OCI-LY1 (cell line): ENCODE measurements around the gene AP3D1.

Experiments
- EZH2 ChIP-seq: fragments of 200-600 bp; sonication (generic), shearing (Covaris generic); IDR thresholded peaks from 2 replicates; pipeline ENCODE4 v1.8.0; 2017; ENCODE audit warnings: borderline replicate concordance, mixed run types, mild to moderate bottlenecking, antibody characterized with exemption, low read length, moderate library complexity, mixed read lengths
- TF ChIP-seq, protein P1 (sequence below): fragments of 200-600 bp; sonication (generic), shearing (Covaris generic); IDR thresholded peaks from 2 replicates; pipeline ENCODE4 v1.5.1; 2017; ENCODE audit warnings: mild to moderate bottlenecking, antibody characterized with exemption, low read length, moderate library complexity, mixed read lengths

DNA sequence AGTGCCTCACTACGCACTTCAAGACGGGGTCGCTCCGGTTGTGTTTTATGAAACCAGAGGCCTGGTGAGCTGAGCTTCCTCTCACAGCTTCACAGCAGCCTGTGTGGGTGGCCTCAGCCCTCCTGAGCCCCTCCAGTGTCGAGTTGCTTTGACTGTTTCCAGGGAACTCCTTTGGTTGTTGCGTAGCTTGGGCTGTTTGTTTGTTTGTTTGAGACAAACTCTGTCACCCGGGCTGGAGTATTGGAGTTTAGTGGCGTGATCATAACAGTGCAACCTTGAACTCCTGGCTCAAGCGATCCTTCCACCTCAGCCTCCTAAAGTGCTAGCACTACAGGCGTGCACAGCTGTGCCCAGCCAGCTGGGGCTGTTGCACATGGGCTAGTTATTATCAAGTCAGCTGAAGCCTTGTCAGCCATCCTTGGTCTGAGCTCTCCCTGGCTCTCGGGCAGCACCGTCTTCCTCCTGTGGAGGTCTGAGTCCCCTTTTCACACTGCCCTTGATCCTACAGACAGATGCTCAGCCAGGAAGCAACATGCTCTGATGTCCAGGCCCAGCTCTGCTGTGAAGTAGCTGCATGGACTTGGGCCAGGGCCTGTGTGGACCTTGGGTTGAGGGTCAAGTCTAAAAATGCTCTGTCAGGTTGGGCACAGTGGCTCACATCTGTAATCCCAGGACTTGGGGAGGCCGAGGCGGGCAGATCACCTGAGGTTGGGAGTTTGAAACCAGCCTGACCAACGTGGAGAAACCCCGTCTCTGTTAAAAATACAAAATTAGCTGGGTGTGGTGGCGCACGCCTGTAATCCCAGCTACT, 22.6 kb upstream of the AP3D1 start:
- TF ChIP-seq, protein P1, sequence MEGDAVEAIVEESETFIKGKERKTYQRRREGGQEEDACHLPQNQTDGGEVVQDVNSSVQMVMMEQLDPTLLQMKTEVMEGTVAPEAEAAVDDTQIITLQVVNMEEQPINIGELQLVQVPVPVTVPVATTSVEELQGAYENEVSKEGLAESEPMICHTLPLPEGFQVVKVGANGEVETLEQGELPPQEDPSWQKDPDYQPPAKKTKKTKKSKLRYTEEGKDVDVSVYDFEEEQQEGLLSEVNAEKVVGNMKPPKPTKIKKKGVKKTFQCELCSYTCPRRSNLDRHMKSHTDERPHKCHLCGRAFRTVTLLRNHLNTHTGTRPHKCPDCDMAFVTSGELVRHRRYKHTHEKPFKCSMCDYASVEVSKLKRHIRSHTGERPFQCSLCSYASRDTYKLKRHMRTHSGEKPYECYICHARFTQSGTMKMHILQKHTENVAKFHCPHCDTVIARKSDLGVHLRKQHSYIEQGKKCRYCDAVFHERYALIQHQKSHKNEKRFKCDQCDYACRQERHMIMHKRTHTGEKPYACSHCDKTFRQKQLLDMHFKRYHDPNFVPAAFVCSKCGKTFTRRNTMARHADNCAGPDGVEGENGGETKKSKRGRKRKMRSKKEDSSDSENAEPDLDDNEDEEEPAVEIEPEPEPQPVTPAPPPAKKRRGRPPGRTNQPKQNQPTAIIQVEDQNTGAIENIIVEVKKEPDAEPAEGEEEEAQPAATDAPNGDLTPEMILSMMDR, result no peak
- TF ChIP-seq EZH2, result no peak
